ENCODE results near the gene YJEFN3. TPM values are rescaled to one million over a fixed set of nuclear protein-coding genes. Genes with fewer than 3 reads are reported as not detected.

Gene YJEFN3
- total and polyA plus RNA-seq, 10 of the 15 experiments (the other 5 are each of a cell fraction or from before 2014, with no cell fraction given), result 0.05 to 6.9 (median 3.5) TPM

DNA sequence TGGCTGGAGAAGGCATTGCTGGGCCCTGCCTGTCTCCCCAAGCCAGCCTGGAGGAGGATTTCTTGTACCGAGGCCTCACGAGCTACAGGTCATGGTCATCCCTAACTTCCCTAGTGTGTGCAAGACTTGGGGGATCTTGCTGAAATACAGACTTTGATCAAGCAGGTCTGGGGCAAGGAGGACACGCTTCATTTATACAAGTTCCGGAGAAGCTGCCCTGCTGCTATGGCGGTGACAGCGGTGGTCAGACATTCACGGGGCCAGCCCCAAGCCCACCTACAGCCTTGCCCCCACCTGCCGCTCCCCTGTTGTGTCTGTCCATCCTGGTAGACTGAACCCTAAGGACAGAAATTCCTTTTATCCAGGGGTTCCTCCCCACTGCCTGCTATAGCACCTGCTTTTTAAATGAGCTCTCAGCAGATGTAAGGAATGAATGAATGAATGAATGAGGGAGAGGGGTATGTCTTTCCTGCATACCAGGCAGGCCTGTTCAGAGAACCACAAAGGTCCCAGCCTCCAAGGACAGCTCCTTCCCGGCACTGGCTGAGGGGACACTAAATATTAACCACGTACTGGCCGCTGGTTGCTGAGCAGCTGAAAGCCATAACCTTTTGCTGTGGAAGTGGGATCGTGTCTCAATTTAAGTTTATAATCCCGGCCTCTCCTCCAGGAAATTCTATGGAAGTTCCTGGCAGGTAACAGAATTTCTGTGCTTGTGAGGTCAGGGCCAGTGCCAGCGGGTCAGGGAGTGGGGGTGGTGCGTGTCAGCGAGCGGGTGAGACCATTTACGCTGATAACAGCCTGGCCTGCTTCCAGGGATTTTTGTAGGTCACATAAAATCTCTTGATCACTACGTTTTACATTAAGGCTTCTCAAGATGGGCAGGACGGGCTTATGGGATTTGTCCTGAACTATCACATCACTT, 40.5 kb upstream of the YJEFN3 start:
- H3K9ac ChIP-seq (ENCODE audit: control insufficient read depth, insufficient read depth, low read length), result peak overlapping the region; percentile 66
- TF ChIP-seq RCOR1 (conservative IDR thresholded peaks at IDR 0.05; ENCODE audit: low read depth, low read length) (no peak), PAX5 (IDR thresholded peaks at IDR 0.05; ENCODE audit: borderline replicate concordance, low read depth, low read length) (no peak), MTA2 (IDR thresholded peaks at IDR 0.05; ENCODE audit: low read depth) (no peak), NR2C2 (IDR thresholded peaks at IDR 0.05; ENCODE audit: borderline replicate concordance, control insufficient read depth, insufficient read length, low read depth) (no peak), CEBPB (IDR thresholded peaks at IDR 0.05; ENCODE audit: borderline replicate concordance in 1 of 2, low read depth in 2 of 2, low read length in 2 of 2) (no peak), LARP7 (IDR thresholded peaks at IDR 0.05) (no peak), KDM1A (IDR thresholded peaks at IDR 0.05; ENCODE audit: borderline replicate concordance) (no peak), MTA3 (IDR thresholded peaks at IDR 0.05; ENCODE audit: borderline replicate concordance, low read length) (0 out of 2 replicates have a peak, but pooled peaks have one; percentile 3), SRF (IDR thresholded peaks at IDR 0.05; ENCODE audit: low read depth in 2 of 2, low read length in 2 of 2) (no peak), ZNF24 (IDR thresholded peaks at IDR 0.05) (peak; percentile 69; the same call in 1 of the 2 replicates)
- TF ChIP-seq, protein P1, sequence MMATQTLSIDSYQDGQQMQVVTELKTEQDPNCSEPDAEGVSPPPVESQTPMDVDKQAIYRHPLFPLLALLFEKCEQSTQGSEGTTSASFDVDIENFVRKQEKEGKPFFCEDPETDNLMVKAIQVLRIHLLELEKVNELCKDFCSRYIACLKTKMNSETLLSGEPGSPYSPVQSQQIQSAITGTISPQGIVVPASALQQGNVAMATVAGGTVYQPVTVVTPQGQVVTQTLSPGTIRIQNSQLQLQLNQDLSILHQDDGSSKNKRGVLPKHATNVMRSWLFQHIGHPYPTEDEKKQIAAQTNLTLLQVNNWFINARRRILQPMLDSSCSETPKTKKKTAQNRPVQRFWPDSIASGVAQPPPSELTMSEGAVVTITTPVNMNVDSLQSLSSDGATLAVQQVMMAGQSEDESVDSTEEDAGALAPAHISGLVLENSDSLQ (IDR thresholded peaks at IDR 0.05), result no peak
- TF ChIP-seq, protein P2, sequence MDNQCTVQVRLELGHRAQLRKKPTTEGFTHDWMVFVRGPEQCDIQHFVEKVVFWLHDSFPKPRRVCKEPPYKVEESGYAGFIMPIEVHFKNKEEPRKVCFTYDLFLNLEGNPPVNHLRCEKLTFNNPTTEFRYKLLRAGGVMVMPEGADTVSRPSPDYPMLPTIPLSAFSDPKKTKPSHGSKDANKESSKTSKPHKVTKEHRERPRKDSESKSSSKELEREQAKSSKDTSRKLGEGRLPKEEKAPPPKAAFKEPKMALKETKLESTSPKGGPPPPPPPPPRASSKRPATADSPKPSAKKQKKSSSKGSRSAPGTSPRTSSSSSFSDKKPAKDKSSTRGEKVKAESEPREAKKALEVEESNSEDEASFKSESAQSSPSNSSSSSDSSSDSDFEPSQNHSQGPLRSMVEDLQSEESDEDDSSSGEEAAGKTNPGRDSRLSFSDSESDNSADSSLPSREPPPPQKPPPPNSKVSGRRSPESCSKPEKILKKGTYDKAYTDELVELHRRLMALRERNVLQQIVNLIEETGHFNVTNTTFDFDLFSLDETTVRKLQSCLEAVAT (IDR thresholded peaks at IDR 0.05), result 0 out of 2 replicates have a peak, but pooled peaks have one; percentile 27
- TF ChIP-seq, protein P3, sequence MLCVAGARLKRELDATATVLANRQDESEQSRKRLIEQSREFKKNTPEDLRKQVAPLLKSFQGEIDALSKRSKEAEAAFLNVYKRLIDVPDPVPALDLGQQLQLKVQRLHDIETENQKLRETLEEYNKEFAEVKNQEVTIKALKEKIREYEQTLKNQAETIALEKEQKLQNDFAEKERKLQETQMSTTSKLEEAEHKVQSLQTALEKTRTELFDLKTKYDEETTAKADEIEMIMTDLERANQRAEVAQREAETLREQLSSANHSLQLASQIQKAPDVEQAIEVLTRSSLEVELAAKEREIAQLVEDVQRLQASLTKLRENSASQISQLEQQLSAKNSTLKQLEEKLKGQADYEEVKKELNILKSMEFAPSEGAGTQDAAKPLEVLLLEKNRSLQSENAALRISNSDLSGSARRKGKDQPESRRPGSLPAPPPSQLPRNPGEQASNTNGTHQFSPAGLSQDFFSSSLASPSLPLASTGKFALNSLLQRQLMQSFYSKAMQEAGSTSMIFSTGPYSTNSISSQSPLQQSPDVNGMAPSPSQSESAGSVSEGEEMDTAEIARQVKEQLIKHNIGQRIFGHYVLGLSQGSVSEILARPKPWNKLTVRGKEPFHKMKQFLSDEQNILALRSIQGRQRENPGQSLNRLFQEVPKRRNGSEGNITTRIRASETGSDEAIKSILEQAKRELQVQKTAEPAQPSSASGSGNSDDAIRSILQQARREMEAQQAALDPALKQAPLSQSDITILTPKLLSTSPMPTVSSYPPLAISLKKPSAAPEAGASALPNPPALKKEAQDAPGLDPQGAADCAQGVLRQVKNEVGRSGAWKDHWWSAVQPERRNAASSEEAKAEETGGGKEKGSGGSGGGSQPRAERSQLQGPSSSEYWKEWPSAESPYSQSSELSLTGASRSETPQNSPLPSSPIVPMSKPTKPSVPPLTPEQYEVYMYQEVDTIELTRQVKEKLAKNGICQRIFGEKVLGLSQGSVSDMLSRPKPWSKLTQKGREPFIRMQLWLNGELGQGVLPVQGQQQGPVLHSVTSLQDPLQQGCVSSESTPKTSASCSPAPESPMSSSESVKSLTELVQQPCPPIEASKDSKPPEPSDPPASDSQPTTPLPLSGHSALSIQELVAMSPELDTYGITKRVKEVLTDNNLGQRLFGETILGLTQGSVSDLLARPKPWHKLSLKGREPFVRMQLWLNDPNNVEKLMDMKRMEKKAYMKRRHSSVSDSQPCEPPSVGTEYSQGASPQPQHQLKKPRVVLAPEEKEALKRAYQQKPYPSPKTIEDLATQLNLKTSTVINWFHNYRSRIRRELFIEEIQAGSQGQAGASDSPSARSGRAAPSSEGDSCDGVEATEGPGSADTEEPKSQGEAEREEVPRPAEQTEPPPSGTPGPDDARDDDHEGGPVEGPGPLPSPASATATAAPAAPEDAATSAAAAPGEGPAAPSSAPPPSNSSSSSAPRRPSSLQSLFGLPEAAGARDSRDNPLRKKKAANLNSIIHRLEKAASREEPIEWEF (IDR thresholded peaks at IDR 0.05; ENCODE audit: insufficient replicate concordance, low read depth, low read length), result no peak
- no peak overlapping the region for H2AFZ ChIP-seq (ENCODE audit: control insufficient read depth, low read depth, low read length)
- H4K20me1 ChIP-seq (ENCODE audit: control insufficient read depth, insufficient read depth), result no peaks in the 10 kb centered on the region
- ChIA-PET POLR2A (no interaction called here), RAD21 (ENCODE audit: unreplicated experiment) (interaction anchor here (0.7 to 4.8 kb wide), 7 partner anchors 29 to 342 kb away, joined by 3 to 72 read pairs (median 3); partner anchors contain the start of gene GATAD2A), CTCF (interaction anchor here (0.9 to 9.3 kb wide), 10 partner anchors 8 to 285 kb away, joined by 3 to 223 read pairs (median 14); partner anchors contain the start of genes GATAD2A and NR2C2AP), SMC1A (ENCODE audit: uncharacterized antibody, unreplicated experiment) (interaction anchor here (0.7 to 5.1 kb wide), 7 partner anchors 9 to 126 kb away, joined by 3 to 97 read pairs (median 3); partner anchors contain the start of gene GATAD2A)
- in situ Hi-C loops (cut with MboI), result no loop called here
- H3K4me1 ChIP-seq (ENCODE audit: control insufficient read depth, insufficient read depth, low read length), result peaks cover 28% of the 10 kb centered on the region
- H3K4me2 ChIP-seq (ENCODE audit: control insufficient read depth, insufficient read depth), result peak overlapping the region; percentile 5; the same call in 1 of the 2 replicates
- peaks cover 11 to 26% of the 10 kb centered on the region in 2 experiments; a peak in 3 of 4 replicates for H3K36me3 ChIP-seq (ENCODE audit: control insufficient read depth in 2 of 2, insufficient read depth in 2 of 2, low read length in 1 of 2)
- intact Hi-C loops (cut with micrococcal nuclease; ENCODE audit: unreplicated experiment), result no loop called here
- FAIRE-seq (no peak), DNase-seq (ENCODE audit: low read depth, low spot score) (no peak), ATAC-seq (no peak)
- H3K4me3 ChIP-seq, result no peak overlapping the region
- no peaks in the 10 kb centered on the region for H3K9me3 ChIP-seq (replicated peaks; ENCODE audit: control insufficient read depth, insufficient read depth, low read length)
- WGBS (ENCODE audit: insufficient coverage, insufficient replicate concordance, low lambda C conversion rate, missing lambda C conversion rate), result 87% methylated on average over 20 of the region's 20 CpGs
- no TSS peak for BruUV-seq (replicated peaks)
- peaks cover 9% of the 10 kb centered on the region for H3K79me2 ChIP-seq (ENCODE audit: control insufficient read depth, insufficient read depth, low read length)
- peak overlapping the region; percentile 82 for H3K27ac ChIP-seq (ENCODE audit: control insufficient read depth, insufficient read depth)
- no peaks in the 10 kb centered on the region for H3K27me3 ChIP-seq (replicated peaks in 1 of 2; ENCODE audit: control insufficient read depth in 2 of 2, insufficient read depth in 2 of 2, low read length in 1 of 2)

Measured in GM12878 (cell line).